WTC11 (cell line): ENCODE measurements around the gene PSMD4.
"Not testable (repeated sequence)": the region's sequence is repeated elsewhere in the genome, so short reads cannot be mapped to it uniquely, and the experiment has no call there.

Experiments
- ATF1 ChIP-seq: sonication (generic); formaldehyde crosslinking; IDR thresholded peaks from 2 replicates; pipeline ENCODE4 v1.8.1; 2023; ENCODE audit warnings: mild to moderate bottlenecking, moderate library complexity, missing genetic modification reagents
- ATF3 ChIP-seq: sonication (generic); formaldehyde crosslinking; conservative IDR thresholded peaks from 2 replicates; pipeline ENCODE4 v1.8.1; 2022; ENCODE audit warnings: mild to moderate bottlenecking, missing genetic modification reagents
- ESRRA ChIP-seq: sonication (generic); formaldehyde crosslinking; IDR thresholded peaks from 2 replicates; pipeline ENCODE4 v1.8.1; 2022; ENCODE audit warnings: mild to moderate bottlenecking, missing genetic modification reagents, borderline replicate concordance
- ETV6 ChIP-seq: sonication (generic); formaldehyde crosslinking; IDR thresholded peaks from 2 replicates; pipeline ENCODE4 v1.8.1; 2022; ENCODE audit warnings: mild to moderate bottlenecking, missing genetic modification reagents
- HMGXB4 ChIP-seq: sonication (generic); formaldehyde crosslinking; IDR thresholded peaks from 2 replicates; pipeline ENCODE4 v1.8.1; 2023; ENCODE audit warnings: mild to moderate bottlenecking, moderate library complexity, missing genetic modification reagents
- JUN ChIP-seq: sonication (generic); formaldehyde crosslinking; IDR thresholded peaks from 2 replicates; pipeline ENCODE4 v1.8.0; 2023; ENCODE audit warnings: mild to moderate bottlenecking, missing genetic modification reagents
- KAT7 ChIP-seq: sonication (generic); formaldehyde crosslinking; IDR thresholded peaks from 2 replicates; pipeline ENCODE4 v1.8.1; 2023; ENCODE audit warnings: missing genetic modification reagents, mild to moderate bottlenecking, borderline replicate concordance
- MAX ChIP-seq: sonication (generic); formaldehyde crosslinking; IDR thresholded peaks from 2 replicates; pipeline ENCODE4 v1.8.0; 2022; ENCODE audit warnings: mild to moderate bottlenecking, missing genetic modification reagents
- NR2C2 ChIP-seq: sonication (generic); formaldehyde crosslinking; IDR thresholded peaks from 2 replicates; pipeline ENCODE4 v1.8.0; 2022; ENCODE audit warnings: mild to moderate bottlenecking, missing genetic modification reagents
- TP53 ChIP-seq: sonication (generic); formaldehyde crosslinking; IDR thresholded peaks from 2 replicates; pipeline ENCODE4 v1.8.1; 2023; ENCODE audit warnings: mild to moderate bottlenecking, missing genetic modification reagents
- ZBTB21 ChIP-seq: sonication (generic); formaldehyde crosslinking; IDR thresholded peaks from 2 replicates; pipeline ENCODE4 v1.8.1; 2023; ENCODE audit warnings: mild to moderate bottlenecking, missing genetic modification reagents, borderline replicate concordance
- TF ChIP-seq, protein P1 (sequence below): fragments of 200-600 bp; IDR thresholded peaks from 2 replicates; pipeline ENCODE4 v1.8.0; 2022; ENCODE audit warnings: antibody characterized with exemption

DNA sequence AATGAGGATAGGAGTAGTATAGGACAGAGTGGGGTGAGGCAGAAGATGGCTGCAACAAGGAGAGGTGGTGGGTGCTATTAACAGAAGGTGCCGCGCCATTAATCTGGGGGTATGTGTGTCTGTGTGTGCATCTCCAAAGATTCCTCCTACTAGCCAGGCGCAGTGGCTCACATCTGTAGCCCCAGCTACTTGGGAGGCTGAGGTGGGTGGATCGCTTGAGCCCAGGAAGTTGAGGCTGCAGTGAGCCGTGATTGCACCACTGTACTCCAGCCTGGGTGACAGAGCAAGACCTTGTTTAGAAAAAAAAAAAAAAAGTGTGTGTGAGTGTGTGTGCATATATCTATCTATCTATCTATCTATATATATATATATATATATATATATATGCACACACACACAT lies 20.8 kb downstream of the PSMD4 start:
- not testable (repeated sequence) for TF ChIP-seq JUN (CRISPR knock-in tag); MAX (CRISPR knock-in tag); ATF3; ESRRA (CRISPR knock-in tag); ZBTB21 (CRISPR knock-in tag); HMGXB4 (CRISPR knock-in tag); NR2C2 (CRISPR knock-in tag); ETV6 (CRISPR knock-in tag); KAT7; TP53 (CRISPR knock-in tag); ATF1
- TF ChIP-seq, protein P1, sequence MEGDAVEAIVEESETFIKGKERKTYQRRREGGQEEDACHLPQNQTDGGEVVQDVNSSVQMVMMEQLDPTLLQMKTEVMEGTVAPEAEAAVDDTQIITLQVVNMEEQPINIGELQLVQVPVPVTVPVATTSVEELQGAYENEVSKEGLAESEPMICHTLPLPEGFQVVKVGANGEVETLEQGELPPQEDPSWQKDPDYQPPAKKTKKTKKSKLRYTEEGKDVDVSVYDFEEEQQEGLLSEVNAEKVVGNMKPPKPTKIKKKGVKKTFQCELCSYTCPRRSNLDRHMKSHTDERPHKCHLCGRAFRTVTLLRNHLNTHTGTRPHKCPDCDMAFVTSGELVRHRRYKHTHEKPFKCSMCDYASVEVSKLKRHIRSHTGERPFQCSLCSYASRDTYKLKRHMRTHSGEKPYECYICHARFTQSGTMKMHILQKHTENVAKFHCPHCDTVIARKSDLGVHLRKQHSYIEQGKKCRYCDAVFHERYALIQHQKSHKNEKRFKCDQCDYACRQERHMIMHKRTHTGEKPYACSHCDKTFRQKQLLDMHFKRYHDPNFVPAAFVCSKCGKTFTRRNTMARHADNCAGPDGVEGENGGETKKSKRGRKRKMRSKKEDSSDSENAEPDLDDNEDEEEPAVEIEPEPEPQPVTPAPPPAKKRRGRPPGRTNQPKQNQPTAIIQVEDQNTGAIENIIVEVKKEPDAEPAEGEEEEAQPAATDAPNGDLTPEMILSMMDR = not testable (repeated sequence)
